Activated T-cell treated with anti-CD3 and anti-CD28 coated beads for 48 hours (primary cell): ENCODE measurements around the gene TIAL1.
A peak's percentile ranks its signal among the peaks of the same experiment; 100 is the strongest.
"Not testable (repeated sequence)": the region's sequence is repeated elsewhere in the genome, so short reads cannot be mapped to it uniquely, and the experiment has no call there.

Experiments used
- DNase-seq: peaks from one replicate; pipeline ENCODE4 v3.0.0-alpha.2; 2020; ENCODE audit warnings: low read depth

Gene TIAL1

DNA sequence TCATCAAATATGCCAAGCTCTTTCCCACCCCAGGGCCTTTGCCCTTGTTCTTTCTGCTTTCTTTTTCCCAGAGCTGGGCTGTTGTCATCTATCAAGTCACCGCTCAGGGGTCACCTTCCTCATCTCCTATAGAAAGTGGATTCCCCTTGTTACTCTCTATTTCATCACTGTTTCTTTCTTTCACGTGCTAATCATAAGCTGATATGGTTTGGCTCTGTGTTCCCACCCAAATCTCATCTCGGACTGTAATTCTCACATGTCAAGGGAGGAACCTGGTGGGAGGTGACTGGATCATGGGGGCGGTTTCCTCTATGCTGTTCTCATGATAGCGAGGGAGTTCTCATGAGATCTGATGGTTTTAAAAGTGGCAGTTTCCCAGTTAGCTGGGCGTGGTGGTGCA lies 17.0 kb upstream of the TIAL1 start:
- DNase-seq, result no peak

DNA sequence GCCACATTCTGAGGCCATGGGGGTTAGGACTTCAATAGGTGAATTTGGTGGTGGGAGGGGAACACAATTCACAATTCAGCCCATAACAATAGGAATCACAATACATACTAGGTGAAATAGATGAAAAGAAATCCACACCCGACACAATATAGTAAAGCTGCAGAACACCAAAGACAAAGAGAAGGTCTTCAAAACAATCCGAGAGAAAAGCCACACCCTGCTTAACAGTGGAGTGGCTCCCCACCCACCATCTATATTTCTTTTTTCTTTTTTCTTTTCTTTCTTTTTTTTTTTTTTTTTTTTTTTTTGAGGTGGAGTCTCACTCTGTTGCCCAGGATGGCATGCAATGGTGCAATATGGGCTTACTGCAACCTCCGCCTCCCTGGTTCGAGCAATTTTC lies 14.7 kb upstream of the TIAL1 start:
- DNase-seq, result no peak

DNA sequence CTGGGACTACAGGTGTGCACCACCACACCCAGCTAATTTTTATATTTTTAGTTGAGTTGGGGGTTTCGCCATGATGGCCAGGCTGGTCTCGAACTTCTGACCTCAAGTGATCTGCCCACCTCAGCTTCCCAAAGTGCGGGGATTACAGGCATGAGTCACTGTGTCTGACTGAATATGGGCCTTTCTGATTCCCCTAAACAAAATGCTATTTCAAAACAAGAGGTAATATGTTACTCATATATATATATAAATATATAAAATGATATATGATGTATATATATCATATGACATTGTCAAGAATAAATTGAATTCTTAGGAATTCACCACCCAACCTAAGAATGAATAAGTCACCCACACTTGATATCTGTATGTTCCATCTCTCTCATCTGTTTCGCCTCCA lies 12.8 kb upstream of the TIAL1 start:
- DNase-seq, result no peak

DNA sequence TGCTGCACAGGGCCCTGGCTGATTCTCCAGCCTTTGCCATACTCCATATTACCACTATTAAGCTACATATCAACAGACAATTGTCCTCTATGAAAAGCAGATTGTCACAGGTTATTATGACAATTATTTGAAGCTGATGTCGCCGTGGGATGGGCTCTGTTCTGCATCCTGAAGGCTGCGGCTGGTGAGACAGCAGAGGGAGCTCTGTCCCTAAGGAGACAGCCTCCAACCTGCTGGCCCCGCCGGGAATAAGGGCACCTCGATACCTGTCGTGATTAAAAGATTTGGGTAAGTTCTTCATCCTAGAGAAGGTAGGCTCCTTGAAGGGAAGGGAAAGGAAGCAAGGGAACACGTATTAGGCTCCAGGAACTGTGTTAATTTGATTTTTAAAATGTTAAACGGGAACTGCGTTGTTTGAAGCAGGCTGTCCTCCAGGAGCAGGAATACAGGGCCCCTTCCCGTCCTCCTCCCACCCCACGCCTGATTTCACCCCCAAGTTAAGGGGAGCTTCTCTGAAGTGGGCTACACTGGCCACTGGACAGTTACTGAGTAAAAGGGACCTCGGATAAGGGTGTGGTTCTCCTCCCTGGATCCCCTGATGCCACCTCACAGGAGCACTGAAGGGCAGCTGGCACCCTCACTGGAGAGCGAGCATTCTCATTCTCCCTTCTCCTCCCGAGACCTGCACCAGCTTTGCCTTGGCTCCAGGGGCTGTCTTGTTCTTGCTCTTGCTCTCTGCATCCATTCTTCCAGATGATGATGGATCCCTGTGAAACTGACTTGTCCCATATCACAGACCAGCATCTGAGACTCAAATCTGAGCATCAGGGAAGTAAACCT lies 11.8 kb upstream of the TIAL1 start:
- DNase-seq, result no peak

DNA sequence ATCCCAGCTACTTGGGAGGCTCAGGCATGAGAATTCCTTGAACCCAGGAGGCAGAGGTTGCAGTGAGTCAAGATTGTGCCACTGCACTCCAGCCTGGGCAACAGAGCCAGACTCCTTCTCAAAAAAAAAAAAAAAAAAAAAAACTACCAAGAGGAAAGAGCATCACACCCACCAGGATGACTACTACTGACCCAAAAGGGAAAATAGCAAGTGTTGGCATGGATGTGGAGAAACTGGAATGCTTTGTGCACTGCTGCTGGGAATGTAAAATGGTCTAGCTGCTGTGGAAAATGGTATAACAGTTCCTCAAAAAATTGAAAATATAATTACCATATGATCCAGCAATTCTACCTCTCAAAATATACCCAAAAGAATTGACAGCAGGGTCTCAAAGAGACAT lies 7.7 kb upstream of the TIAL1 start:
- DNase-seq, result no peak

DNA sequence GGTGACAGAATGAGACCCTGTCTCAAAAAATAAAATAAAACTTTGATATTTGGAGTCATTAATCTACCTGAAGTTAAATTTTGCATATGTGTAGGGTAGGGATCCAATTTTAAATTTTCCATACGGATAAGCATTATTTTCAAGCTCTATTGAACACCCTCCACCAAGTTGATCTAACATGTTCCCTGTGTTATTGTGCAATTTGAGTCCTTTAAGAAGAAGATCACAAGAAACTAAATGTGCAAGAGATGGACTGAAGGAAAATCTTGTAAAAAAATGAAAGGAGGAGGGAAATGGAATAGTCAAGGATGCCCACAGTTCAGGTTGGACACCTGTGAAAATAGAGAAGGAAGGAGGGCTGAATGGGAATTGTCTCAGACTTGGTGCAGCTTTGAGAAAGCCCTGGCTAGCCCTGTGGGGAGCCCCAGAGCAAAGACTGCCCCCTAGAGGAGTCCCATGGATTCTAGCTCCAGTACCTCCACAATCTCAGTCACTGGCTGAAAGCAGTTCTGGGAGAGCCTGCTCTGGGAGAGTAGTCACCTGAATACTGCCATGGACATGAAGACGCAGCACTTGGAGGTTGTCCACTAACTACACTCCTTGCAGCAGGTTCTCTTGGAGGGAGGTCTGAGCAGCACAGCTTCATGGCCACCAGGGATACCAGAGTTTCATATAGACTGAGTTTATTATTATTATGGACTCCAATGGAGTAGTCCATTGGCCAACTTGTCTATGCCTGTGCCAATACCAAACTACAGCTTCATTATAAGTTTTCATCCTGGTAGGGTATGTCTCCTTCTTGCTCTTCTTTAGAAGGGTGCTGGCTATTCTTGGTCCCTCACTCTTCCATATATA lies 5.7 kb upstream of the TIAL1 start:
- DNase-seq, result no peak

DNA sequence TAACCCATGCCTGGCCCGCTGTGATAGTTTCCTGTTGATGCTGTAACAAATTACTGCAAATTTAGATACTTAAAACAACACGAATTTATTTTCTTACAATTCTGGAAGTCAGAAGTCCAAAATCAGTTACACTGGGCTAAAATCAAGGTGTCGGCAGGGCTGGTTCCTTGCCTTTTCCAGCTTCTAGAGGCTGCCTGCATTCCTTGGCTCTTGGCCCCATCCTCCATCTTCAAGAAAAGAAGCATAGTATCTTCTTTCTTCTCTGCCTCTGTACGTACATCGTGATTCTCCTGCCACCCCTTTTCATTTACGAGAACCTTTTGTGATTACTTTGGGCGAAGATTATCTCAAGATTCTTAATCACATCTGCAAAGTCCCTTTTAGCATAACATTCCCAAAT lies 1.6 kb upstream of the TIAL1 start:
- no peak for DNase-seq

DNA sequence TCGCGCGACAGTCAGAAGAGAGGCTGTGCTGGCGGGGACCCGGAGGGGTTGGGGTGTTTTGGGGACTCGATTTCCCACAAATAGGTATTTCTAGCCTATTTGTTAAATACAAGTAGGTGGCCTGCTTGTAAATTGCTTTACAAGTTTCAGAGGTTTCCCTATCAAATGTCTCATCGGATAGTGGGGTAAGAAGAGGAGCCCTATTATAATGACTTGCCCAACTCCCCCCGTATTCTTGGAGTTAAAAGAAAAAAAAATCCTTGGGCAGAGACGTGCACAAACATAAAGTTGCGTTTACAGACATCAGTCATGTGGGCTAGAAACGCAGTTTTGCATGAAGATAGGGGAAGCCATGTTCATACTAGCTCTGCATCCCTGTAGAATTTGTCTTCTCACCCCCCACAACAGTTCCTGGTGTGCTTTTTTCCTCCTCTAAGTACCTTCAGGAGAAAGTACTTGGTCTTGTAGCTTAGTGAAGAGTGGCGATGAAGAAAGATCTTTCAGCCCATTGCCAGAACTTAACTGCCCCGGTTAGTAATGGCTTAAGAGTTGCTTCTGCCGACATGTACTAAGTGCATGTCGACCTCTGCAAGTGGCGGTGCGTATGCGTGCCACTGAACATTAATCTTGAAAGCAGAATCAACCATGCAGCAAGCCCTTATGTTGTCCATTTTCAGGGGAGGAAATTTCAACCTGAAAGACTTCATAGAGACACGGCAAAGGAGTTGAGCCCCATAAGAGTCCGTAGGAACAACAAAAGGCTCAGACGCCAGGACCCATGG lies 832 bp upstream of the TIAL1 start:
- DNase-seq, result no peak

DNA sequence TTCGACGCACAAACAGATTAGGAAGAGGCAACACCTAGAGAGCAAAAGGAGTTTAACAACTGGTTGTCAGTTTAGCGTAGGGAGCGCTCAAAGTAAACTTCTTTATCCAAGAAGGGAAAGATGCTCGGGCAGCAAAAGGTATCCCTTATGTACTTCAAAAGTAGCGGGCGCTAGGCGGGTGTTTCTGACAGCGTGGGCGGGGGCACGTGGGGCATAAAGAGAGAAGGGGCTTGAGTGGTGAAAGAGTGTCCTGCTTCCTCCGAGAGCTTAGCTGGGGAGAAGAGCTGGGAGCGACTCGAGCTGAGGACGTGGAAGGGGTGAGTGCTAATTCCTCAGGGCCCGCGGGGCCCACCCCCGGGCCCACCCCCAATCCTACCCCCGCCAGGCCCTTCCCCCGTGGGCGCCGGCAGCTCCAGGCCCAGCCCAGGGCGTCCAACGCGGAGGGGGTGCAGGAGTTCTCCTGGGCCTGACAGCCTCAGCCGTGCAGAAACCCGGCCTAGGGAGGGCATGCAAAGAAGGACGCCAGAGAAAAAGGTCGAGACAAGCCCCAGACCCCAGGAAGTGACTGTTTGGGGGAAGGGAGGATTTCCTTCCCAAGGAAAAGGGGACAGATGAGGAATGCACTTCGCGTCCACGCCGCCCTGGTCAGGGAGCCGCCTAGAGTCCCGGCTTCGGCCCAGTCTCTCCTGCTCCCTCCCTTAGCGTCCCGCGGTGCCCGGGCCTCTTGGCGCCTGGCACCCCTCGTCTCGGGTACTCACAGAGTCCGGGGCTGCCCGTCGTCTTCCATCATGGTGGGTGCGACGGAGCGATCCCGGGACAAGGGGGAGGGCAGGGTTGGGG lies 868 bp downstream of the TIAL1 start:
- DNase-seq, result peak; percentile 58

DNA sequence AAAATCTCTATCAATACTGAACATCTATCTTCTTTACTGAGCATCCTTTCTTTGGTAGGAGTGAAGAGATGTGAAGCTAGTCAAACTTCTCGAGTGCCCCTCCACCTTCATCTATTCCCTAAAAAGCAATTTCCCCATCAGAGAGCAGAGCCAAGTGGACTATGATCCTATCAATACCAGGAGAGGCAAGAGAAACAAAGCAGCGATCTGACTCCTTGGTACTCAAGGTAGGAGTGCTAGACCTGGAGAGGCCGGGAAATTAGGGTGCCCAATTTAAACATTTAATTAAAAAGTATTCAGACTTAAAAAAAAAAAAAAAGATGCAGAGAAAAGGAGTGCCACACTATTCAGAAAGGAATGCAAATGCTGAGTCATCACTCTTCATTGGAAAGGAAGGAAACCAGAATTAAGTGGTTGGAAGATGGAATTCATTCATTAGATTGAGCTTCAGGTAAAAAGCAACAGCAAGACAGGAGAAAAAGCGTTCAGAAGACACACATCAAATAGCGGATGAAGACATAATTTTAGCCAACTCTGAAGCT lies 1.6 kb downstream of the TIAL1 start:
- no peak for DNase-seq

DNA sequence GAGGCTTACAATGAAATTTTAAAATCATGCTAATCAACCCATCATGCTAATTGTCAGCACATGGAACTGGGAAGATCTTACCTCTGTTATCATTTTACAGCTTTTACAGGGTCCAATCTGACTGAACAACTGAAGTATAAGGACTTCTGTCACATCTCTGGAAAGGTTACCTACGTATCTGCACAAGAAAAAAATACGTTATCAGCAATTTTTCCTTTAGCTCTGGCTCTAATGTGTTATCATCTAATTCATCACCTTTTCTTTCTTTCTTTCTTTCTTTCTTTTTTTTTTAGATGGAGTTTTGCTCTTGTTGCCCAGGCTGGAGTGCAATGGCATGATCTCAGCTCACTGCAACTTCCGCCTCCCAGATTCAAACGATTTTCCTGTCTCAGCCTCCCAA lies 8.7 kb downstream of the TIAL1 start:
- no peak for DNase-seq

DNA sequence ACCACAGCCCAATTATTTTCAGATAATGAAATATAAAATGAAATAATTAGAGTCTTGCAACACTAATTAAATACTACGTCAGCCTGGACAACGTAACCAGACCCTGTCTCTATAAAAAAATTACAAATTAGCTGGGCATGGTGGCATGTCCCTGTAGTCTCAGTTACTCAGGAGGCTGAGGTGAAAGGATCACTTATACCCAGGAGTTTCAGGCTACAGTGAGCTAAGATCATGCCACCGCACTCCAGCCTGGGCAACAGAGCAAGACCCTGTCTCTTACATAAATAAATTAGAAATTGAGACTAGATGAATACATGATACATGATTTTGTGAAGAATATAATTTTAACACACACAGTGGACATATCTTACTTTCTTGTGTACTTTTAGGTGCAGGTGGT lies 18.4 kb downstream of the TIAL1 start:
- DNase-seq, result no peak

DNA sequence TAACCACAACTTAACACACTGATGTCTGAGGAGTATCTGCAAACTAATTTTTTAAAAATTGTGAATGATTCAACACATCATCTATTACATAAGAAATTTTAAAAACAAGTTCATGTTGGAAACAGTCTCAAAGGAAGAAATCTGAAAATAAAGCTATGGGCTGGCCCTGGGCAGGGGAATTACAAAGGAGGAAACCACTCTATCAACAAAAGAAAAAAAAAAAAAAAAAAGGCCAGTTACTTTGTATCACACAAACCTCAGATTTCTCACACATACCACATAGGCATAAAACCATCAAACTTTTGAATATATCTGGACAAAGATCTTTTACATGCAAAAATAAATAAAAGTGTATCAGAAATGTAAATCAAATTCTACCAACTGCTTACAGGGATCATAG lies 20.8 kb downstream of the TIAL1 start:
- DNase-seq, result no peak

DNA sequence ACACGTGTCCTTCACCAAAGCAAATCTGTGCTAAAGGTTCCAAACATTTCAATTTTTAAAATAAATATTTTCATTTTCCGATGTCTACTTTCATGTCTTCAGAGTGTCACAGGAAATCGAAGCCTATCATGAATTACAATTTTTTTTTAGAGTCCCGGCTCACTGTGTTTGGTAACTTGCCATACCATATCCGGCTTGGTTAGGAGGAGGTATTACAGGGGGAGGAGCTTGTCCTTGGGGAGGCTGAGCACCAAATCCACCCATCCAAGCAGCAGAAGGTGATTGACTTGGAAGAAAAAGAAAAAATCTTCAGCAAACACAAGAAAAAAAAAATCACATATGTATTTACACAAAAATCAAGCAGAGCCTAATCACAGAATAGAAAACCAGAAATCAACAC lies 21.3 kb downstream of the TIAL1 start:
- no peak for DNase-seq

DNA sequence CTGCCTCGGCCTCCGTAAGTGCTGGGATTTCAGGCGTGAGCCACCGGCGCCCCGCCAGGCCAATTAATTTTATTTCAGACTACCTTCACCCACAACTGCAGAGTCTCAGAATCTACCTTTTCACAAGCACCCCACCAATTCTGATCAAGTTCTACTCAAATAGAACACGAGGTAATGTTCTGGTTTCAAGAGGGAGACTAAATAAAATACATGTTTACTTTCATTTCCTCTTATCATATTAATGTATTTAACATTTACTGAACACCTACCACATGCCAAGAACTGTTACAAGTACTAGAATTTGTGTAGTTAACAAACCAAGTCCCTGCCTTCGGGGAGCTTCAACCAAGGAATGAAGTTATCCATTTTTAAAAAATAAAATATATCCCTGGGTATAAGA lies 28.8 kb downstream of the TIAL1 start:
- DNase-seq, result no peak

DNA sequence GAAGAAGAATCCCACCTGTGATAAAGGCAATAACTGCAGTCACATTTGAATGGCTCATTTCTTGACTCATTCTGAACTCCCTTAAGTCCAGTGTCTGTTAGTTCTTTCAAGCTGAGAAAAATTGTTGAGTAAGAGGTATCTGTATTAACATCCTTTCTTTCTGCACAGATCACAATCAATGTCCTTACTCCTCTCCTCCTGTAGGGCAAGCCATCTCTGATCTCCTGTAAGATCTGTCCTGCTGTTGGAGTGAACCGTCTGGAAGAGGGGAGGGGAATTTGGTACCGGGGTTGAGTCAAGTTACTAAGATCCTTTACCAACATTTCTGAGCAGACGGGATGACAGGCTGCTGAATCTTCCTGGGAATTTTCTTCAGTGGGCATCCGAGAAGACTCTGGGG lies 34.7 kb downstream of the TIAL1 start:
- no peak for DNase-seq

DNA sequence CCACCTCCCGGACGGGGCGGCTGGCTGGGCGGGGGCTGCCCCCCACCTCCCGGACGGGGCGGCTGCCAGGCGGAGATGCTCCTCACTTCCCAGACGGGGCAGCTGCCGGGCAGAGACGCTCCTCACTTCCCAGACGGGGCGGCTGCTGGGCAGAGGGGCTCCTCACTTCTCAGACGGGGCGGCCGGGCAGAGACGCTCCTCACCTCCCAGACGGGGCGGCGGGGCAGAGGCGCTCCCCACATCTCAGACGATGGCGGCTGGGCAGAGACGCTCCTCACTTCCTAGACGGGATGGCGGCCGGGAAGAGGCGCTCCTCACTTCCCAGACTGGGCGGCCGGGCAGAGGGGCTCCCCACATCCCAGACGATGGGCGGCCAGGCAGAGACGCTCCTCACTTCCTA lies 37.3 kb downstream of the TIAL1 start:
- not testable (repeated sequence) for DNase-seq

DNA sequence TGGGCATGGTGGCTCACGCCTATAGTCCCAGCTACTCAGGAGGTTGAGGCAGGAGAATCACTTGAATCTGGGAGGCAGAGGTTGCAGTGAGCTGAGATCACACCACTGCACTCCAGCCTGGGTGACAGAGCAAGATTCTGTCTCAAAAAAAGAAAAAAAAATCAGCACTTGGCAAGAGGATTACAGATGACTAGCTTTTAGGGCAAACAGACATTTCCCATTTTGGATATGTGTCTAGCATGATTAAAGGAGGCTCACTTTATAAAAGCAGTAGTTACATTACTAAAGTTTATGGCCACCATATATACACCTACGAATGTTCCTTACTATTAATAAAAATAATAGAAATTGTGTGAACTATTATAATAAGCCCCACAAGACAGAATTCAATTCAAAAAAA lies 40.7 kb downstream of the TIAL1 start:
- DNase-seq, result not testable (repeated sequence)

DNA sequence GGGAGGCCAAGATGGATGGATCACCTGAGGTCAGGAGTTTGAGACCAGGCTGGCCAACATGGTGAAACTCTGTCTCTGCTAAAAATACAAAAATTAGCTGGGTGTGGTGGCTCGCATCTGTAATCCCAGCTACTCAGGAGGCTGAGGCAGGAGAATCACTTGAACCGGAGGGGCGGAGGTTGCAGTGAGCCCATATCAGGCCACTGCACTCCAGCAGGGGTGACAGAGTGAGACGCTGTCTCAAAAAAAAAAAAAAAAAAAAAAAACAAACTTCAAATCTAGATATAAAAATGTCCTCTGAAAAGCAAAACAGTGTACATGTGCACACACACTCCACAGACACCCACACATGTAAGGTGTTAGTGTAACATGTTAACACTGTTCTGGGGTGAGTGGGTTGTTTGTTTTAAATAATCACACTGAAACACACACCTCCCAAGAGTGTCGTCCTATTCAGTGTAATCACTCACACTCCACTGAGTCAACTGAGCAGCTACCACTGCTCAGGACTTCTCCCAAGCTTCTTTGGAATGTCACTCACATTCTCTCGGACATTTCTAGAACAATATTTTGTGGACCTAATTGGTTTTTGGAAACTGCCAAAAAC lies 41.5 kb downstream of the TIAL1 start:
- no peak for DNase-seq

DNA sequence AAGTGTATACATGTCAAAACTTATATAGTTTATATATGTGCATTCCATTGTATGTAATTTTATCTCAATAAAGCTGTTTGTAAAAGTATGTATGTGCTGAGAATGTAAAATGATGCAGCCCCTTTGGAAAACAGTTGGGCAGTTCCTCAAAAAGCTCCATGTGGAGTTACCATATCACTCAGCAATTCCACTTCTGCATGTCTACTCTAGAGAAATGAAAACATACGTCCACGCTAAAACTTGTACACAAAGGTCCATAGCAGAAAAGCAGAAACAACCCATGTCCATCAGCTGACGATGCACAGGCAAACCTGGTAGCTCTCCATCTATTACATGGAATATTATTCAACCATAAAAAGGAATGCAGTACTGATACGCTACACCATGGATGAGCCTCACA lies 45.9 kb downstream of the TIAL1 start:
- DNase-seq, result no peak
